Activated CD8-positive, alpha-beta T cell treated with anti-CD3 and anti-CD28 coated beads, Interleukin-2, amount 10 ng/mL, durations not matched to agents 7 days and 5 days (primary cell): ENCODE results near the gene SQSTM1. TPM values are rescaled to one million over a fixed set of nuclear protein-coding genes. Genes with fewer than 3 reads are reported as not detected.

Source experiments
- ATAC-seq: fragments of 150-1000 bp; cut with Tn5 transposase; one replicate; pipeline ENCODE4 v1.10.0; 2021; ENCODE audit warnings: moderate library complexity
- CTCF ChIA-PET: fragments of 350-600 bp; sonication (Branson Sonifier 250); formaldehyde crosslinking; loops from one replicate; lab custom pipeline; 2021; ENCODE audit warnings: antibody characterized with exemption; lab: Charles Lee
- POLR2A ChIA-PET: fragments of 350-600 bp; sonication (Branson Sonifier 250); formaldehyde crosslinking; loops from one replicate; lab custom pipeline; 2021; ENCODE audit warnings: antibody characterized with exemption; lab: Charles Lee
- DNase-seq: peaks from one replicate; pipeline ENCODE4 v3.0.0-alpha.2; 2020
- H3K27ac Mint-ChIP-seq: one replicate; pipeline ENCODE4 v1.8.0; 2021; ENCODE audit warnings: mild to moderate bottlenecking, mixed read lengths
- H3K27me3 Mint-ChIP-seq: one replicate; pipeline ENCODE4 v1.8.0; 2021; ENCODE audit warnings: low read depth, mixed read lengths
- H3K36me3 Mint-ChIP-seq: one replicate; pipeline ENCODE4 v1.8.0; 2021; ENCODE audit warnings: low read depth, mixed read lengths
- H3K4me1 Mint-ChIP-seq: one replicate; pipeline ENCODE4 v1.8.0; 2021; ENCODE audit warnings: low read depth, mixed read lengths
- H3K4me3 Mint-ChIP-seq: one replicate; pipeline ENCODE4 v1.8.0; 2021; ENCODE audit warnings: mild to moderate bottlenecking, mixed read lengths
- H3K9me3 Mint-ChIP-seq: one replicate; pipeline ENCODE4 v1.8.0; 2022; ENCODE audit warnings: mixed read lengths; ENCODE audit not compliant: insufficient read depth
- total RNA-seq, 2 experiments: library from RNA; stranded (reverse); gene quantifications; one replicate each; pipeline ENCODE4 v1.2.3, GENCODE V29; 2021

SQSTM1 gene
- total RNA-seq, 2 experiments from 2014 or later, result 100.0 to 102 TPM

DNA sequence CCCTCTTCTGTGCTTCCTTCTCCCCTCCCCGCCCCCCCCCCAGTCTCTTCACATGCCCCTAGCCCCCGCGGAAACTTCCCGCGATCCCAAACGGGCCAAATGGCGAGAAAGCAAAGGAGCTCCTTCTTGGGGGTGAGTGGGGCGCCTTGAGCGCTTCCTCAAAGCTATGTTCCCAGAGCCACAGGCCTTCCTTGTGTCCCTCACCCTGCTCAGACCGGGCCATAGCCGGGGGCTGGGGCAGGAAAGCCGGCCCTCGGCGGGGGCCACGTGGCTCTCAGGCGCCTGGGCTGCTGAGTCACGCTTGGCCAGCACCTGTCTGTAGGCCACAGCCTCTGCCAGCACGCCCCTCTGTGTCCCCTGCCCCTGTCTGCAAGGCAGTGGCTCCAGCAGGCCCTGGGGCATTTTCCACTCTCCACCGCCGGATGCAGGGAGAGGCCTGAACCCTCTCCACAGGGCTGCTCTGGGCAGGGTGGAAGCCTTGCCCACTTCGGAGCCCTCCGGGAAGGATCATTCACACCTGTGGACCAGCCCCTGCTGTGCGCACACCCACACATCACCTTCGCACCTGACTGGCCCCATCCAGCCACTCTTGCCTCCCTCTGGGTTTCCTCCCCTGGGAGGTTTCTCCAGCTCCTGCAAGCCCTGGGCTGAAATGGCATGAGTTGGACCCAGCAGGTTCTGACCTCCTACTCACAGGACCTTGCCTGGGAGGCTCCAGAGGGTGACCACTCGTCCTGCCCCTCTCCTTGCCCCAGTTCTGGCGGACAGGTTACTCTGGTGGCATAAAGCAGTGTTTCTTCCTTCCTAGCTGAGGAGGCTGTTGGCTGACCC is 1.2 kb upstream of the SQSTM1 start:
- H3K27ac Mint-ChIP-seq, result peak overlapping the region; percentile 86
- POLR2A ChIA-PET, result interaction anchor here (0.9 to 3.6 kb wide), 12 partner anchors 8 to 196 kb away, joined by 3 to 29 read pairs (median 6); partner anchors contain the start of genes CANX, HNRNPH1 and MRNIP
- ATAC-seq (peak; percentile 1), DNase-seq (peak; percentile 48)
- H3K36me3 Mint-ChIP-seq, result peaks cover 30% of the 10 kb centered on the region
- H3K4me1 Mint-ChIP-seq, result peaks cover 54% of the 10 kb centered on the region
- H3K27me3 Mint-ChIP-seq, result no peaks in the 10 kb centered on the region
- CTCF ChIA-PET, result interaction anchor here (1.0 to 3.0 kb wide), 3 partner anchors 17 to 24 kb away, joined by 3 to 18 read pairs (median 13); partner anchors contain the start of gene LTC4S
- H3K4me3 Mint-ChIP-seq, result peak overlapping the region; percentile 67
- H3K9me3 Mint-ChIP-seq, result no peaks in the 10 kb centered on the region

- Mint-ChIP-seq H3K9me3 (no peaks in the 10 kb centered on the region), H3K4me3 (peak overlapping the region; percentile 67), H3K27me3 (no peaks in the 10 kb centered on the region), H3K36me3 (peaks cover 36% of the 10 kb centered on the region), H3K4me1 (peaks cover 59% of the 10 kb centered on the region), H3K27ac (peak overlapping the region; percentile 86)
- ChIA-PET POLR2A (interaction anchor here (0.9 to 3.6 kb wide), 12 partner anchors 9 to 197 kb away, joined by 3 to 29 read pairs (median 6); partner anchors contain the start of genes CANX, HNRNPH1 and MRNIP), CTCF (interaction anchor here (0.7 to 3.0 kb wide), 4 partner anchors 16 to 57 kb away, joined by 3 to 18 read pairs (median 8); partner anchors contain the start of gene LTC4S)
- ATAC-seq (no peak), DNase-seq (no peak)
Measured at GRCh38 chr5:179820127-179820482, 600 bp upstream of the SQSTM1 start.

GRCh38 chr5:179821298-179822058 is 773 bp downstream of the SQSTM1 start:
- CTCF ChIA-PET, result interaction anchor here (0.7 to 2.4 kb wide), 4 partner anchors 11 to 59 kb away, joined by 4 to 7 read pairs (median 6); no protein-coding TSS in a partner anchor
- H3K36me3 Mint-ChIP-seq, result peaks cover 44% of the 10 kb centered on the region
- ATAC-seq (peak; percentile 73), DNase-seq (peak; percentile 91)
- no peaks in the 10 kb centered on the region for H3K9me3 Mint-ChIP-seq
- H3K4me3 Mint-ChIP-seq, result peak overlapping the region; percentile 91
- POLR2A ChIA-PET, result interaction anchor here (0.6 to 3.6 kb wide), 15 partner anchors 9 to 471 kb away, joined by 3 to 29 read pairs (median 4); partner anchors contain the start of genes HNRNPH1 and MRNIP
- no peaks in the 10 kb centered on the region for H3K27me3 Mint-ChIP-seq
- H3K27ac Mint-ChIP-seq, result peak overlapping the region; percentile 97
- H3K4me1 Mint-ChIP-seq, result peaks cover 54% of the 10 kb centered on the region

GRCh38 chr5:179822059-179822432 is 1.3 kb downstream of the SQSTM1 start:
- peak overlapping the region; percentile 91 for H3K4me3 Mint-ChIP-seq
- H3K9me3 Mint-ChIP-seq, result no peaks in the 10 kb centered on the region
- ChIA-PET CTCF (interaction anchor here (0.7 to 2.4 kb wide), 5 partner anchors 11 to 149 kb away, joined by 3 to 7 read pairs (median 6); no protein-coding TSS in a partner anchor), POLR2A (interaction anchor here (0.6 to 3.6 kb wide), 11 partner anchors 9 to 470 kb away, joined by 3 to 29 read pairs (median 4); no protein-coding TSS in a partner anchor)
- peaks cover 57% of the 10 kb centered on the region for H3K4me1 Mint-ChIP-seq
- no peak for ATAC-seq
- H3K27ac Mint-ChIP-seq, result peak overlapping the region; percentile 97
- no peaks in the 10 kb centered on the region for H3K27me3 Mint-ChIP-seq
- no peak for DNase-seq
- H3K36me3 Mint-ChIP-seq, result peaks cover 49% of the 10 kb centered on the region

GRCh38 chr5:179822444-179822990 is 1.8 kb downstream of the SQSTM1 start:
- no peaks in the 10 kb centered on the region for H3K27me3 Mint-ChIP-seq
- H3K4me1 Mint-ChIP-seq, result peaks cover 56% of the 10 kb centered on the region
- ATAC-seq (no peak), DNase-seq (no peak)
- ChIA-PET POLR2A (interaction anchor here (0.6 to 3.6 kb wide), 10 partner anchors 8 to 470 kb away, joined by 3 to 29 read pairs (median 4); no protein-coding TSS in a partner anchor), CTCF (interaction anchor here (0.7 to 2.4 kb wide), 5 partner anchors 10 to 148 kb away, joined by 3 to 7 read pairs (median 6); no protein-coding TSS in a partner anchor)
- no peaks in the 10 kb centered on the region for H3K9me3 Mint-ChIP-seq
- H3K36me3 Mint-ChIP-seq, result peaks cover 52% of the 10 kb centered on the region
- H3K4me3 Mint-ChIP-seq, result peak overlapping the region; percentile 91
- peak overlapping the region; percentile 97 for H3K27ac Mint-ChIP-seq

GRCh38 chr5:179823937-179824744 is 3.4 kb downstream of the SQSTM1 start:
- Mint-ChIP-seq H3K9me3 (no peaks in the 10 kb centered on the region), H3K4me1 (peaks cover 50% of the 10 kb centered on the region), H3K4me3 (no peak overlapping the region), H3K27ac (no peak overlapping the region), H3K36me3 (peaks cover 62% of the 10 kb centered on the region), H3K27me3 (no peaks in the 10 kb centered on the region)
- ChIA-PET POLR2A (no interaction called here), CTCF (no interaction called here)
- ATAC-seq, result no peak
- DNase-seq, result no peak

DNA sequence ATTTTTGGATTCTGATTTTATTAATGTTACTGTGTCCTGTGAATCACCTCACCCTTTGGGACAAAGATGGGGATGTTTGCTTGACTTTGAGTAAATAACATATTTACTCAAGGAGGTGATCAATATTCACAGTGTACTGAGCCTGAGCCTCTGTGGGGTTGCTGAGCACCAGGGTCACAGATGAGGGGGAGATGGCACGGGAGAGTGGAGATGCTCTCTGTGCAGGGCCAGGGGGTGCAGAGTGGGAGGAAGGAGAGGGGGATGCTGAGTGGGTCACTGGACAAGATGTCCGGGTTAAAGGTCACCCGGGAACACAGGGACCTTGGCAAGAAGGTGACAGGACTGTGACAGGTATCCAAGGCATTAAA is 4.0 kb downstream of the SQSTM1 start:
- ATAC-seq (no peak), DNase-seq (no peak)
- POLR2A ChIA-PET, result no interaction called here
- Mint-ChIP-seq H3K4me1 (peaks cover 44% of the 10 kb centered on the region), H3K4me3 (no peak overlapping the region), H3K36me3 (peaks cover 67% of the 10 kb centered on the region), H3K27ac (peak overlapping the region; percentile 55), H3K9me3 (no peaks in the 10 kb centered on the region), H3K27me3 (no peaks in the 10 kb centered on the region)
- CTCF ChIA-PET, result no interaction called here

- no peak overlapping the region for H3K27ac Mint-ChIP-seq
- peaks cover 76% of the 10 kb centered on the region for H3K36me3 Mint-ChIP-seq
- no peaks in the 10 kb centered on the region for H3K27me3 Mint-ChIP-seq
- H3K9me3 Mint-ChIP-seq, result no peaks in the 10 kb centered on the region
- ChIA-PET POLR2A (no interaction called here), CTCF (interaction anchor here (0.9 kb wide), 1 partner anchor 31 kb away, joined by 3 read pairs; no protein-coding TSS in a partner anchor)
- DNase-seq, result no peak
- H3K4me1 Mint-ChIP-seq, result peaks cover 36% of the 10 kb centered on the region
- H3K4me3 Mint-ChIP-seq, result no peak overlapping the region
- ATAC-seq, result no peak
Measured at GRCh38 chr5:179825655-179826182, 5.0 kb downstream of the SQSTM1 start.

DNA sequence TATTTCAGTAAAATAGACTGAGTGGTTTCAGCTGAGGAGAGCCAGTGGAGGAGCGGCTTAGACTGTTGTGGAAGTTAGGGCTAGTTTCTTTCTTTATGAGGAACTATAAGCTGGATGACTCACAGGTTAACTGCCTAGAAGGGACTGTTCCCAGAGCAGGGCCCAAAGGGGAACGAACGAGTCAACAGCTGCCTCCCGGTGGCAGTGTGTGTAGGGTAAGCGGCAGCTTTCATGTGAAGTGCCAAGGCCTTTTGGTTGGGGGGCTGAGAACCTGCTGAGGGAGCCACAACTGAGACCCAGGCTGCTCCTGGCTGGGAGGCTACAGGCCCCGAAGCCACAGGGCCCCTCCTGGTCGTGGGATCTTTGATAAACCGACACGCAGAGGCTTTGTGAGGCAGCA is 7.0 kb downstream of the SQSTM1 start:
- Mint-ChIP-seq H3K9me3 (no peaks in the 10 kb centered on the region), H3K27me3 (no peaks in the 10 kb centered on the region), H3K4me3 (no peak overlapping the region), H3K27ac (no peak overlapping the region), H3K36me3 (peaks cover 80% of the 10 kb centered on the region), H3K4me1 (peaks cover 25% of the 10 kb centered on the region)
- DNase-seq (no peak), ATAC-seq (no peak)
- POLR2A ChIA-PET, result no interaction called here
- CTCF ChIA-PET, result no interaction called here

DNA sequence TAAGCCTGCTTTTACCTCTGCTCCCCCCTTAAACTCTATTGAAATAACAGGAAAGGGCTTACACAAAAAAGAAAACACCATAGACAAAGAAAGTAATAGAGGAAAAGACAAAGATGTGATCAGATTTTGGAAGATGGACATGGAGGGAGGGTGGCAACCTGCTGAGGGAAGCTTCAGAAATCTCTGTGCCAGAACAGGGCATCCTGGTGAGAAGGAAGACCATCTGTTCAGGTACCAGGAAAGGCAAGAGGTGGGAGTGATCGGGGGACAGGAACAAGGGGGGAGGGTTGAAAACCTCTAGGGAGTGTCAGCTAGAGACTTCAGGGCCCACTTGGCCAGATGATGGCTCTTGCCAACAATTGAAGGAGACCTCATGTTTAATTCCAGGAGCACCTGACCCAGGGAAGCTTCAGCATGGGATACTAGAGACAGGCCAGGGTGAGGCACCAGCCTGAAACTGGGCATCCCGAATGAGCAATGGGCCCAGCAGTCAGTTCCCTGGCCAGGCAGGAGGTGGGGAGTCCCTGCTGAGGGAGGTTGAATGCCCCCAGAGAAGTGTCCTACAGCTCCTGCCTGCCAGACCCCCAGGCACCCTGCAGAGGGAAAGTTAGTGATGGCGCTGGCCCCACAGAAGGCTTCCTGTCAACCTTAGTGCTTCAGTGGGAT is 8.2 kb downstream of the SQSTM1 start:
- POLR2A ChIA-PET, result no interaction called here
- H3K27ac Mint-ChIP-seq, result peak overlapping the region; percentile 29
- no peak for DNase-seq
- no peaks in the 10 kb centered on the region for H3K9me3 Mint-ChIP-seq
- H3K4me3 Mint-ChIP-seq, result no peak overlapping the region
- peaks cover 17% of the 10 kb centered on the region for H3K4me1 Mint-ChIP-seq
- peaks cover 78% of the 10 kb centered on the region for H3K36me3 Mint-ChIP-seq
- CTCF ChIA-PET, result interaction anchor here (1.7 kb wide), 1 partner anchor 27 kb away, joined by 8 read pairs; no protein-coding TSS in a partner anchor
- H3K27me3 Mint-ChIP-seq, result no peaks in the 10 kb centered on the region
- no peak for ATAC-seq
